GM23248 (cell line): ENCODE data around the gene NOL12.

Experiments used
- EZH2 ChIP-seq: fragments of 200-600 bp; sonication (generic); IDR thresholded peaks from 2 replicates; pipeline ENCODE4 v1.6.1; 2018; ENCODE audit warnings: antibody characterized with exemption, mild to moderate bottlenecking; ENCODE audit not compliant: insufficient read depth, poor library complexity, severe bottlenecking
- EZH2phosphoT487 ChIP-seq: fragments of 200-600 bp; sonication (generic); IDR thresholded peaks from 2 replicates; pipeline ENCODE4 v1.6.1; 2018; ENCODE audit warnings: antibody characterized with exemption, moderate library complexity, mild to moderate bottlenecking, low read depth; ENCODE audit not compliant: insufficient read depth

- TF ChIP-seq EZH2: no peak
- TF ChIP-seq EZH2phosphoT487: no peak
Measured at GRCh38 chr22:37658133-37659065, 27.7 kb upstream of the NOL12 start, which contains the start of gene PDXP.
